Measurements from ENCODE around the gene RBL2. TPM values are rescaled to one million over a fixed set of nuclear protein-coding genes. Genes with fewer than 3 reads are reported as not detected.
"Not testable (repeated sequence)": the region's sequence is repeated elsewhere in the genome, so short reads cannot be mapped to it uniquely, and the experiment has no call there.

RBL2 gene
- total RNA-seq, 1 donor from 2014 or later = 38.0 TPM

DNA sequence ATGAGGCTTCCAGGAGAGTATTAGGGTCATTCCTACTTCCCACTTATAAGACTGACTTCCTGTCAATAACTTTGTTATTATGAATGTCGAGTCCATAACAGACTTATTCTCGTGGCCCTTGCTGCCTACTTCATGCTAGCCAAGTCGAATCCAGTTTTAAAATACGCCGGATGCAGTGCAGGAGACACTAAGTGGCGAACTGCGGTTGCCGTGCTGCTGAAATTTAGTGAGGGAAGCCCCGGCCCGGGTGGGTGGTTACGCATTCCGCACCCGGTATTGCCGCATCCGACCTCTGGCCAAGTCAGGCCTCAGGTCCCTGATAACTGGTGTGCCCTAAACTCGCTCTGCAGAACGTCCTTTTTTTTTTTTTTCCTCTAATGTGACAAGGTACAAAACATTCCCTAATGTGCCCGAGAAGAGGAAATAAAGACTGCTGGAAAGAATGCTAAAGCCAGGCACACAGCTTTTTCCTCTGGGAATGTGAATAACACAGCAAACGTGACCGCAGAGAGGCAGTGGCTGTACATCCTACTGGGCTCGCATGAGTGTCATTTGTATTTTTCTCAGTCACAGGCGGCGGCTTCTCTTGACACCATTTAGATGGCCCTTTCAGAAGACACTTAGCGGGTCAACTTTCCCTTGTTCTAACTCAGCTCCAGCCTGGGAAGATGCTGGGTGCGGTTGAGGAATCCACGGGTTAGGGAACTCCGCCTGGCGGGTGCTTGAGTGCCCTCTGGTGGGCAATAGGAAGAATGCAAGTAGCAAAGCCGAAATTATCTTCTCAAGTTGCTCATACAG, 75.8 kb downstream of the RBL2 start:
- Mint-ChIP-seq H3K4me3 (ENCODE audit: unreplicated experiment) (no peak overlapping the region), H3K9me3 (ENCODE audit: unreplicated experiment) (no peaks in the 10 kb centered on the region), H3K36me3 (ENCODE audit: low read depth, unreplicated experiment) (peaks cover 10% of the 10 kb centered on the region), H3K27me3 (ENCODE audit: unreplicated experiment) (peaks cover 4% of the 10 kb centered on the region), H3K27ac (ENCODE audit: unreplicated experiment) (peak overlapping the region; percentile 86), H3K4me1 (ENCODE audit: unreplicated experiment) (peaks cover 28% of the 10 kb centered on the region)
- TF ChIP-seq, protein P1, sequence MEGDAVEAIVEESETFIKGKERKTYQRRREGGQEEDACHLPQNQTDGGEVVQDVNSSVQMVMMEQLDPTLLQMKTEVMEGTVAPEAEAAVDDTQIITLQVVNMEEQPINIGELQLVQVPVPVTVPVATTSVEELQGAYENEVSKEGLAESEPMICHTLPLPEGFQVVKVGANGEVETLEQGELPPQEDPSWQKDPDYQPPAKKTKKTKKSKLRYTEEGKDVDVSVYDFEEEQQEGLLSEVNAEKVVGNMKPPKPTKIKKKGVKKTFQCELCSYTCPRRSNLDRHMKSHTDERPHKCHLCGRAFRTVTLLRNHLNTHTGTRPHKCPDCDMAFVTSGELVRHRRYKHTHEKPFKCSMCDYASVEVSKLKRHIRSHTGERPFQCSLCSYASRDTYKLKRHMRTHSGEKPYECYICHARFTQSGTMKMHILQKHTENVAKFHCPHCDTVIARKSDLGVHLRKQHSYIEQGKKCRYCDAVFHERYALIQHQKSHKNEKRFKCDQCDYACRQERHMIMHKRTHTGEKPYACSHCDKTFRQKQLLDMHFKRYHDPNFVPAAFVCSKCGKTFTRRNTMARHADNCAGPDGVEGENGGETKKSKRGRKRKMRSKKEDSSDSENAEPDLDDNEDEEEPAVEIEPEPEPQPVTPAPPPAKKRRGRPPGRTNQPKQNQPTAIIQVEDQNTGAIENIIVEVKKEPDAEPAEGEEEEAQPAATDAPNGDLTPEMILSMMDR (IDR thresholded peaks at IDR 0.05; ENCODE audit: unreplicated experiment) = peak; percentile 97
- DNase-seq (ENCODE audit: low spot score) = peak; percentile 59

DNA sequence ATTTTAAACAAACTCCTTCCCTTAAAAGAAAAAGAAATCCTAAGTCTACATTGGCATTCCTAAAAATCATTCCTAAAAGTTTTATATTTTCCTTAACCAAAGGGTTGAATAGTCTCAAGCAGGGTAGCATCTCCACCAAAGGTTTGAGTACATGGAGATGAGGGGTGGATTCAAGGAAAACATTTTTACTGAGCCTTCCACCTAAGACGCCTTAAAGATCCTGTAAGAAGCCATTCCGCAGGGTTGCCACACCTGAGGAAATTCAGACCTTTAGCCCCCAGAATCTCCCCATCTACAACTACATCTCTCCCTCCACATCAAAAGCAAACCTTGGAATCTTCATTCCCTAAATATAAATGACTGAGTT, 76.4 kb downstream of the RBL2 start:
- Mint-ChIP-seq H3K9me3 (ENCODE audit: unreplicated experiment) (no peaks in the 10 kb centered on the region), H3K4me3 (ENCODE audit: unreplicated experiment) (no peak overlapping the region), H3K36me3 (ENCODE audit: low read depth, unreplicated experiment) (peaks cover 10% of the 10 kb centered on the region), H3K27ac (ENCODE audit: unreplicated experiment) (peak overlapping the region; percentile 32), H3K4me1 (ENCODE audit: unreplicated experiment) (peaks cover 22% of the 10 kb centered on the region), H3K27me3 (ENCODE audit: unreplicated experiment) (peaks cover 4% of the 10 kb centered on the region)
- TF ChIP-seq, protein P1 (IDR thresholded peaks at IDR 0.05; ENCODE audit: unreplicated experiment) = no peak
- DNase-seq (ENCODE audit: low spot score) = no peak

DNA sequence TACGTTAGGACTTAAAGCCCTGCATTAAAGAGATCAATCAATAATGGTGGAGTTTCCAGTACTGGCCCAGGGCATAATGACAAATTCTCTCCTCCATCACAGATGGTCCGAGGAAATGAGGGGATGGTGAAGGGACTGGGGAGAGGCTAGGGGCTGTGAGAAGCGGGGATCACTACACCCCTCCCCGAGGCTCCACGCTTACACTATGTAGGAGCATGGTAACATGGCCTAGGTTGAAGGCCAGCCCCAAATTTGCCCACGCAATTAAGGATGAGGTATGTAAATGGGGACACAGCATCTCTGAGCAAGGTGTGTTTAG, 76.8 kb downstream of the RBL2 start:
- no peak overlapping the region for H3K4me3 Mint-ChIP-seq (ENCODE audit: unreplicated experiment)
- H3K27me3 Mint-ChIP-seq (ENCODE audit: unreplicated experiment) = peaks cover 7% of the 10 kb centered on the region
- TF ChIP-seq, protein P1 (IDR thresholded peaks at IDR 0.05; ENCODE audit: unreplicated experiment) = no peak
- H3K27ac Mint-ChIP-seq (ENCODE audit: unreplicated experiment) = peak overlapping the region; percentile 32
- no peaks in the 10 kb centered on the region for H3K9me3 Mint-ChIP-seq (ENCODE audit: unreplicated experiment)
- no peak for DNase-seq (ENCODE audit: low spot score)
- peaks cover 24% of the 10 kb centered on the region for H3K4me1 Mint-ChIP-seq (ENCODE audit: unreplicated experiment)
- peaks cover 13% of the 10 kb centered on the region for H3K36me3 Mint-ChIP-seq (ENCODE audit: low read depth, unreplicated experiment)

DNA sequence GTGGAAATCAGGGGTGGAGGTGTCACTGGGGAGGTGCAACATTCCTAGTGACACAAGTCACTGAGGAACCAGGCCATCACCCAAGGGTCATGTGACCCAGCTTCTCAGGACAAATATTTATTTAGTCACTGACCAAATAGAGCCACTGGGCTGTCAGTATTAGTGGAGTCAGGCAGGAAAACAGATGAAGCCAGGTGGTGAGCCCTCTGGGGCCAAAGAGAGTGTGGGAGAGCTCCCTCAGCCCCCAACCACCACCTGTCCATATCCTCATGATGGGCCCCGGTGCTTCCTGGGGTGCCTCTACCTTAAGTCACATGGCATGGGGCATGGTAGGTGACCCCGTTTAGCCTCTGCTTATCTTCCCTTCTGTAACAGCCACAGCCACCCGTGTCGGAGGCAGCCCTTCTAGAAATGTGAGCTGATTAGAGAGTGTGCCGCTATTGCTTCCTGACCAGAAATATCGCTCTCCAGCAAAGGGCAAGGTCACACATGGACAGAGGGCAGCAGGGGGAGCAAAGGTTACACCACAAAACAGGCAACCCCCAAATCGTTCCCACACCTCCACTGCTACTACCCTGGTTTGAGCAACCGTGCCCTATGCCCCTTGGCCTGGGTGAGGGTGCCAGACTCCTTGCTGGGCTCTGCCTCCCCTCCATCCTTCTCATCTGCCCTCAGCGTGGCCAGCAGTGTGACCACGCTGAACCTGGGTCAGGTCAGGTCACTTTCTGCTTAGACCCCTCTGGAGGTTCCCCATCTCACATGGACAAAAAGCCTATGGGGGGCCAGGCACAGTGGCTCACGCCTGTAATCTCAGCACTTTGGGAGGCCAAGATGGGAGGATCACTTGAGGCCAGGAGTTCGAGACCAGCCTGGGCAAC, 77.4 kb downstream of the RBL2 start:
- Mint-ChIP-seq H3K36me3 (ENCODE audit: low read depth, unreplicated experiment) (peaks cover 14% of the 10 kb centered on the region), H3K4me1 (ENCODE audit: unreplicated experiment) (peaks cover 21% of the 10 kb centered on the region), H3K9me3 (ENCODE audit: unreplicated experiment) (no peaks in the 10 kb centered on the region), H3K4me3 (ENCODE audit: unreplicated experiment) (no peak overlapping the region), H3K27ac (ENCODE audit: unreplicated experiment) (no peak overlapping the region), H3K27me3 (ENCODE audit: unreplicated experiment) (peaks cover 7% of the 10 kb centered on the region)
- DNase-seq (ENCODE audit: low spot score) = no peak
- TF ChIP-seq, protein P1 (IDR thresholded peaks at IDR 0.05; ENCODE audit: unreplicated experiment) = no peak

DNA sequence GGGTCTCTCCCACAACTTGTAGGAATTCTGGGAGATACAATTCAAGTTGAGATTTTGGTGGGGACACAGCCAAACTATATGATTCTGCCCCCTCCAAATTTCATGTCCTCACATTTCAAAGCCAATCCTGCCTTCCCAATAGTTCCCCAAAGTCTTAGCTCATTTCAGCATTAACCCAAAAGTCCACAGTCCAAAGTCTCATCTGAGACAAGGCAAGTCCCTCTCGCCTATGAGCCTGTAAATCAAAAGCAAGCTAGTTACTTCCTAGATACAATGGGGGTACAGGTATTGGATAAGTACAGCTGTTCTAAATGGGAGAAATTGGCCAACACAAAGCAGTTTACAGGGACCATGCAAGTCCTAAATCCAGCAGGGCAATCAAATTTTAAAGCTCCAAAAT, 78.5 kb downstream of the RBL2 start:
- not testable (repeated sequence) for DNase-seq (ENCODE audit: low spot score); H3K27me3 Mint-ChIP-seq (ENCODE audit: unreplicated experiment); H3K27ac Mint-ChIP-seq (ENCODE audit: unreplicated experiment); H3K9me3 Mint-ChIP-seq (ENCODE audit: unreplicated experiment)
- Mint-ChIP-seq H3K36me3 (ENCODE audit: low read depth, unreplicated experiment) (peaks cover 14% of the 10 kb centered on the region), H3K4me1 (ENCODE audit: unreplicated experiment) (peaks cover 25% of the 10 kb centered on the region), H3K4me3 (ENCODE audit: unreplicated experiment) (peak overlapping the region; percentile 25)

Measured in endothelial cell (in vitro differentiated cells).